Liver (tissue), 9 donors: ENCODE data around the gene PKP4. TPM values are rescaled to one million over a fixed set of nuclear protein-coding genes. Genes with fewer than 3 reads are reported as not detected.

ENCODE experiments used
- DNase-seq: peaks from one replicate; pipeline ENCODE4 v3.0.0-alpha.2; 2017; ENCODE audit warnings: low spot score
- H3K27ac ChIP-seq, 2 donors: one replicate each; pipeline ENCODE4 v1.7.0; 2013; ENCODE audit warnings: inconsistent platforms in 2 of 2, low read length in 2 of 2, control low read depth in 1 of 2, low read depth in 1 of 2, mild to moderate bottlenecking in 1 of 2
- H3K27me3 ChIP-seq, 4 donors: one replicate each; pipeline versions ENCODE4 v1.6.1 to v1.7.0; 2013; ENCODE audit warnings: low read length in 3 of 4, inconsistent platforms in 1 of 4, mild to moderate bottlenecking in 1 of 4, moderate library complexity in 1 of 4; ENCODE audit not compliant: control insufficient read depth in 4 of 4, insufficient read depth in 4 of 4
- H3K36me3 ChIP-seq, 4 donors: one replicate each; pipeline versions ENCODE4 v1.6.1 to v1.7.0; 2013; ENCODE audit warnings: low read length in 3 of 4, mild to moderate bottlenecking in 3 of 4, low read depth in 1 of 4, moderate library complexity in 1 of 4; ENCODE audit not compliant: control insufficient read depth in 4 of 4, insufficient read depth in 3 of 4
- H3K4me1 ChIP-seq, 4 donors: one replicate each; pipeline versions ENCODE4 v1.6.1 to v1.7.0; 2013; ENCODE audit warnings: low read length in 3 of 4, mild to moderate bottlenecking in 3 of 4, moderate library complexity in 1 of 4; ENCODE audit not compliant: control insufficient read depth in 4 of 4, insufficient read depth in 4 of 4
- H3K4me3 ChIP-seq, 3 donors: one replicate each; pipeline versions ENCODE4 v1.6.1 to v1.7.0; 2013; ENCODE audit warnings: low read length in 3 of 3, control low read depth in 1 of 3, low read depth in 1 of 3, mild to moderate bottlenecking in 1 of 3
- H3K9ac ChIP-seq, 2 donors: one replicate each; pipeline ENCODE4 v1.7.0; 2013; ENCODE audit warnings: low read length in 2 of 2, mild to moderate bottlenecking in 2 of 2, moderate library complexity in 2 of 2, control low read depth in 1 of 2, low read depth in 1 of 2
- H3K9me3 ChIP-seq, 4 donors: one replicate each; pipeline versions ENCODE4 v1.6.1 to v1.7.0; 2013; ENCODE audit warnings: low read length in 3 of 4; ENCODE audit not compliant: control insufficient read depth in 4 of 4
- EGR1 ChIP-seq, 2 donors: IDR thresholded peaks; 2 replicates each; pipeline ENCODE4 v1.6.1; 2016 to 2018; ENCODE audit warnings: antibody characterized with exemption in 2 of 2, low read depth in 2 of 2
- FOXA1 ChIP-seq: IDR thresholded peaks from 2 replicates; pipeline ENCODE4 v1.6.1; 2016; ENCODE audit warnings: antibody characterized with exemption
- FOXA2 ChIP-seq: IDR thresholded peaks from 2 replicates; pipeline ENCODE4 v1.6.1; 2016; ENCODE audit warnings: antibody characterized with exemption
- GABPA ChIP-seq, 2 donors: IDR thresholded peaks in 1 of 2; conservative IDR thresholded peaks in 1 of 2; 2 replicates each; pipeline ENCODE4 v1.6.1; 2016; ENCODE audit warnings: antibody characterized with exemption in 2 of 2, mild to moderate bottlenecking in 1 of 2, moderate library complexity in 1 of 2
- HNF4A ChIP-seq, 2 donors: conservative IDR thresholded peaks; 2 replicates each; pipeline ENCODE4 v1.6.1; 2016; ENCODE audit warnings: antibody characterized with exemption in 2 of 2, mild to moderate bottlenecking in 2 of 2
- HNF4G ChIP-seq: IDR thresholded peaks from 2 replicates; pipeline ENCODE4 v1.6.1; 2016; ENCODE audit warnings: antibody characterized with exemption
- JUND ChIP-seq, 2 donors: IDR thresholded peaks; 2 replicates each; pipeline ENCODE4 v1.6.1; 2016; ENCODE audit warnings: antibody characterized with exemption in 2 of 2
- NR2F2 ChIP-seq: IDR thresholded peaks from 2 replicates; pipeline ENCODE4 v1.6.1; 2016; ENCODE audit warnings: antibody characterized with exemption
- RAD21 ChIP-seq, 2 donors: IDR thresholded peaks; 2 replicates each; pipeline ENCODE4 v1.6.1; 2016; ENCODE audit warnings: antibody characterized with exemption in 2 of 2, mild to moderate bottlenecking in 2 of 2
- RXRA ChIP-seq, 2 donors: IDR thresholded peaks; 2 replicates each; pipeline ENCODE4 v1.6.1; 2017 to 2018; ENCODE audit warnings: antibody characterized with exemption in 2 of 2, mild to moderate bottlenecking in 1 of 2
- SP1 ChIP-seq: IDR thresholded peaks from 2 replicates; pipeline ENCODE4 v1.6.1; 2018; ENCODE audit warnings: antibody characterized with exemption, mild to moderate bottlenecking
- TAF1 ChIP-seq: conservative IDR thresholded peaks from 2 replicates; pipeline ENCODE4 v1.6.1; 2016; ENCODE audit warnings: antibody characterized with exemption, mild to moderate bottlenecking
- YY1 ChIP-seq: IDR thresholded peaks from 2 replicates; pipeline ENCODE4 v1.6.1; 2016; ENCODE audit warnings: antibody characterized with exemption, mild to moderate bottlenecking
- WGBS: extraction: QIAGEN DNeasy Blood & Tissue Kit; methylation state at CpG from one replicate; pipeline ENCODE4 v1.1.7; 2013; 5-methylcytosine and 5-hydroxymethylcytosine counted together
- polyA plus RNA-seq, 2 donors: library from polyadenylated mRNA; stranded (reverse) in 1 of 2; unstranded in 1 of 2; fragments of 200-250 nt in 1 of 2; fragments of >200 nt in 1 of 2; fragmentation: Nextera tagmentation in 1 of 2; extraction: Ambion mirVana in 1 of 2; gene quantifications; one replicate each; pipeline versions ENCODE4 v1.2.1 to v1.2.3, GENCODE V29; 2013 to 2015
- total RNA-seq, 2 donors: library from RNA; depleted of rRNA; stranded (reverse); fragments of >200 nt; gene quantifications; one replicate each; pipeline ENCODE4 v1.2.3, GENCODE V29; 2014
- TF ChIP-seq, protein P1 (sequence below): IDR thresholded peaks from 2 replicates; pipeline ENCODE4 v1.6.1; 2016; ENCODE audit warnings: antibody characterized with exemption, mild to moderate bottlenecking
- TF ChIP-seq, protein P2 (sequence below): IDR thresholded peaks from 2 replicates; pipeline ENCODE4 v1.6.1; 2016; ENCODE audit warnings: antibody characterized with exemption
- TF ChIP-seq, protein P3 (sequence below): IDR thresholded peaks from 2 replicates; pipeline ENCODE4 v1.6.1; 2016; ENCODE audit warnings: antibody characterized with exemption
- TF ChIP-seq, protein P4 (sequence below): IDR thresholded peaks from 2 replicates; pipeline ENCODE4 v1.6.1; 2016; ENCODE audit warnings: antibody characterized with exemption
- TF ChIP-seq, protein P5 (sequence below): fragments of 150-350 bp; IDR thresholded peaks from 2 replicates; pipeline ENCODE4 v1.5.1; 2017; ENCODE audit warnings: improper control_type of control experiment, low read depth, low read length; ENCODE audit not compliant: missing input control
- donor health status: healthy.
- donor health status: healthy.
- donor health status: healthy.
- donor health status: healthy.
- donor health status: healthy.

PKP4 gene
- total and polyA plus RNA-seq, 4 donors, result 7.7 to 33.8 (median 19.0) TPM

DNA sequence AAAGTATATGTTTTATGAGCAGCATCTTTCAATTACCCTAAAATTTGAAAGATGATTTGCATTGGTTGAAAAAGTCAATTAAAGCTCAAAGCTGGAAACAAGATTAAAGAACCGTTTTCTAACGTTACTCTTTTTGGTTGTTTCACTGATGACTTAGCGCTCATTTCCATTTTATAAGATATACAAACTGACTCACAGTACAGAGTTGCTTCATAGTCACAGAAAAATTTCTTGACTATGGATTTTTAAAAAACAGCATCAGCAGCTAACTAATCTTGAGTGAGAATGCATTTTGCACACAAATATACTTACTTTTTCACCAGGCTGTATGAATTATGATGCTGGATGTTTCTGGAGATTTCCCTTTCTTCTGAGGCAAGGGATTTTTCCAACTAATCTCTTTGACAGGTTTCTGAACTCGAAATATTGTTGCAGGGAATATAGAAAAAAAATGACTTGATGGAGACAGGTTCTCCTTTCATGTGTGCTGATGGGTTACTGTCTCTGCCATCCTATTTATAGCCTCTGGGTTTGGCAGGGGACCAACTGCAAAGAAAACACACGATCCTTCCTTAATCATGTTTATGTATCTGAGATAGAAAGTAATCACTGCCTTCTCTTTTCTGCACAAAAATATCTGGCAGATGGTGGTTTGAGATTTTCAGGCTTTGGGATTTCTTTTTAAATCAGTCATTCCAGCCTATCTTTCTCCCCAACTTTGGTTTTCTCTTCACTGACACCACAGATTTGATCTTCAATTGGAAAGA, 209.0 kb downstream of the PKP4 start:
- no peak overlapping the region for H3K9ac ChIP-seq
- H3K27me3 ChIP-seq, result no peaks in the 10 kb centered on the region
- 76% methylated on average over 5 of the region's 5 CpGs for WGBS
- H3K4me1 ChIP-seq, result peaks cover 0 to 10% (median 2%) of the 10 kb centered on the region in 4 donors
- H3K4me3 ChIP-seq, result no peak overlapping the region
- DNase-seq, result no peak
- TF ChIP-seq HNF4A (conservative IDR thresholded peaks at IDR 0.05) (no peak), TAF1 (no peak), JUND (IDR thresholded peaks at IDR 0.05) (no peak), HNF4G (no peak), GABPA (IDR thresholded peaks at IDR 0.05 in 1 of 2, conservative IDR thresholded peaks at IDR 0.05 in 1 of 2) (no peak), NR2F2 (no peak), YY1 (no peak), RAD21 (IDR thresholded peaks at IDR 0.05) (no peak), SP1 (no peak), FOXA2 (no peak), RXRA (IDR thresholded peaks at IDR 0.05) (no peak)
- TF ChIP-seq, protein P1, sequence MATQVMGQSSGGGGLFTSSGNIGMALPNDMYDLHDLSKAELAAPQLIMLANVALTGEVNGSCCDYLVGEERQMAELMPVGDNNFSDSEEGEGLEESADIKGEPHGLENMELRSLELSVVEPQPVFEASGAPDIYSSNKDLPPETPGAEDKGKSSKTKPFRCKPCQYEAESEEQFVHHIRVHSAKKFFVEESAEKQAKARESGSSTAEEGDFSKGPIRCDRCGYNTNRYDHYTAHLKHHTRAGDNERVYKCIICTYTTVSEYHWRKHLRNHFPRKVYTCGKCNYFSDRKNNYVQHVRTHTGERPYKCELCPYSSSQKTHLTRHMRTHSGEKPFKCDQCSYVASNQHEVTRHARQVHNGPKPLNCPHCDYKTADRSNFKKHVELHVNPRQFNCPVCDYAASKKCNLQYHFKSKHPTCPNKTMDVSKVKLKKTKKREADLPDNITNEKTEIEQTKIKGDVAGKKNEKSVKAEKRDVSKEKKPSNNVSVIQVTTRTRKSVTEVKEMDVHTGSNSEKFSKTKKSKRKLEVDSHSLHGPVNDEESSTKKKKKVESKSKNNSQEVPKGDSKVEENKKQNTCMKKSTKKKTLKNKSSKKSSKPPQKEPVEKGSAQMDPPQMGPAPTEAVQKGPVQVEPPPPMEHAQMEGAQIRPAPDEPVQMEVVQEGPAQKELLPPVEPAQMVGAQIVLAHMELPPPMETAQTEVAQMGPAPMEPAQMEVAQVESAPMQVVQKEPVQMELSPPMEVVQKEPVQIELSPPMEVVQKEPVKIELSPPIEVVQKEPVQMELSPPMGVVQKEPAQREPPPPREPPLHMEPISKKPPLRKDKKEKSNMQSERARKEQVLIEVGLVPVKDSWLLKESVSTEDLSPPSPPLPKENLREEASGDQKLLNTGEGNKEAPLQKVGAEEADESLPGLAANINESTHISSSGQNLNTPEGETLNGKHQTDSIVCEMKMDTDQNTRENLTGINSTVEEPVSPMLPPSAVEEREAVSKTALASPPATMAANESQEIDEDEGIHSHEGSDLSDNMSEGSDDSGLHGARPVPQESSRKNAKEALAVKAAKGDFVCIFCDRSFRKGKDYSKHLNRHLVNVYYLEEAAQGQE, result no peak
- TF ChIP-seq, protein P2, sequence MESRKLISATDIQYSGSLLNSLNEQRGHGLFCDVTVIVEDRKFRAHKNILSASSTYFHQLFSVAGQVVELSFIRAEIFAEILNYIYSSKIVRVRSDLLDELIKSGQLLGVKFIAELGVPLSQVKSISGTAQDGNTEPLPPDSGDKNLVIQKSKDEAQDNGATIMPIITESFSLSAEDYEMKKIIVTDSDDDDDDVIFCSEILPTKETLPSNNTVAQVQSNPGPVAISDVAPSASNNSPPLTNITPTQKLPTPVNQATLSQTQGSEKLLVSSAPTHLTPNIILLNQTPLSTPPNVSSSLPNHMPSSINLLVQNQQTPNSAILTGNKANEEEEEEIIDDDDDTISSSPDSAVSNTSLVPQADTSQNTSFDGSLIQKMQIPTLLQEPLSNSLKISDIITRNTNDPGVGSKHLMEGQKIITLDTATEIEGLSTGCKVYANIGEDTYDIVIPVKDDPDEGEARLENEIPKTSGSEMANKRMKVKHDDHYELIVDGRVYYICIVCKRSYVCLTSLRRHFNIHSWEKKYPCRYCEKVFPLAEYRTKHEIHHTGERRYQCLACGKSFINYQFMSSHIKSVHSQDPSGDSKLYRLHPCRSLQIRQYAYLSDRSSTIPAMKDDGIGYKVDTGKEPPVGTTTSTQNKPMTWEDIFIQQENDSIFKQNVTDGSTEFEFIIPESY, result no peak
- TF ChIP-seq, protein P3, sequence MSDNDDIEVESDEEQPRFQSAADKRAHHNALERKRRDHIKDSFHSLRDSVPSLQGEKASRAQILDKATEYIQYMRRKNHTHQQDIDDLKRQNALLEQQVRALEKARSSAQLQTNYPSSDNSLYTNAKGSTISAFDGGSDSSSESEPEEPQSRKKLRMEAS, result no peak
- TF ChIP-seq, protein P4, sequence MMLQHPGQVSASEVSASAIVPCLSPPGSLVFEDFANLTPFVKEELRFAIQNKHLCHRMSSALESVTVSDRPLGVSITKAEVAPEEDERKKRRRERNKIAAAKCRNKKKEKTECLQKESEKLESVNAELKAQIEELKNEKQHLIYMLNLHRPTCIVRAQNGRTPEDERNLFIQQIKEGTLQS, result no peak
- no peaks in the 10 kb centered on the region for H3K9me3 ChIP-seq
- H3K27ac ChIP-seq, result no peak overlapping the region
- H3K36me3 ChIP-seq, result peaks cover 6 to 49% (median 38%) of the 10 kb centered on the region in 4 donors

DNA sequence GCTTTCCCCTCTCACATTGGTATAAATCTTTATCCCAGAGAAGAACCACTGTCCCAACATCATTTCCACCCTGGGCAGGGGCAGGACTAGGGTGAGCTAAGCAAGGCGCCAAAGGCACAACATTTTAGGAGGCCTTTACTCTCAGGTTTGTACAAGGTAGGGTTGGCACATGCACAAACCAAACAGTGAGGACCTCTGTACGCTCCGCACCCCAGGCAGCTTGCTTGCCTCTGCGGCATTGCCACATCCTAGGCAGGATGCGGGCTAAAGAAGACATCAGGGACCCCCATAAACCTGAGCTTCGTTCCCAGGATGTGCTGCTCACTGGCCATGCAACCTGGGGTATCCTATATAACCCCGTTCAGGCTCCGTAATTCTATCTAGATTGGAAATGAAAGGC, 210.2 kb downstream of the PKP4 start:
- no peak overlapping the region for H3K9ac ChIP-seq
- peaks cover 5 to 40% (median 33%) of the 10 kb centered on the region in 4 donors for H3K36me3 ChIP-seq
- DNase-seq, result no peak
- H3K27me3 ChIP-seq, result no peaks in the 10 kb centered on the region
- no peak overlapping the region for H3K27ac ChIP-seq
- peaks cover 0 to 12% (median 2%) of the 10 kb centered on the region in 4 donors for H3K4me1 ChIP-seq
- no peak for TF ChIP-seq EGR1 (IDR thresholded peaks at IDR 0.05; ENCODE audit: low read depth in 2 of 2)
- no peak for TF ChIP-seq NR2F2
- TF ChIP-seq, protein P4, result no peak
- no peak for TF ChIP-seq YY1
- TF ChIP-seq RAD21 (IDR thresholded peaks at IDR 0.05), result no peak
- TF ChIP-seq, protein P3, result no peak
- TF ChIP-seq FOXA1, result no peak
- TF ChIP-seq, protein P2, result no peak
- TF ChIP-seq HNF4G, result no peak
- TF ChIP-seq SP1, result no peak
- TF ChIP-seq FOXA2, result no peak
- TF ChIP-seq JUND (IDR thresholded peaks at IDR 0.05), result no peak
- TF ChIP-seq, protein P5, sequence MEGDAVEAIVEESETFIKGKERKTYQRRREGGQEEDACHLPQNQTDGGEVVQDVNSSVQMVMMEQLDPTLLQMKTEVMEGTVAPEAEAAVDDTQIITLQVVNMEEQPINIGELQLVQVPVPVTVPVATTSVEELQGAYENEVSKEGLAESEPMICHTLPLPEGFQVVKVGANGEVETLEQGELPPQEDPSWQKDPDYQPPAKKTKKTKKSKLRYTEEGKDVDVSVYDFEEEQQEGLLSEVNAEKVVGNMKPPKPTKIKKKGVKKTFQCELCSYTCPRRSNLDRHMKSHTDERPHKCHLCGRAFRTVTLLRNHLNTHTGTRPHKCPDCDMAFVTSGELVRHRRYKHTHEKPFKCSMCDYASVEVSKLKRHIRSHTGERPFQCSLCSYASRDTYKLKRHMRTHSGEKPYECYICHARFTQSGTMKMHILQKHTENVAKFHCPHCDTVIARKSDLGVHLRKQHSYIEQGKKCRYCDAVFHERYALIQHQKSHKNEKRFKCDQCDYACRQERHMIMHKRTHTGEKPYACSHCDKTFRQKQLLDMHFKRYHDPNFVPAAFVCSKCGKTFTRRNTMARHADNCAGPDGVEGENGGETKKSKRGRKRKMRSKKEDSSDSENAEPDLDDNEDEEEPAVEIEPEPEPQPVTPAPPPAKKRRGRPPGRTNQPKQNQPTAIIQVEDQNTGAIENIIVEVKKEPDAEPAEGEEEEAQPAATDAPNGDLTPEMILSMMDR, result no peak
- TF ChIP-seq RXRA (IDR thresholded peaks at IDR 0.05), result no peak
- TF ChIP-seq TAF1, result no peak
- no peak for TF ChIP-seq GABPA (IDR thresholded peaks at IDR 0.05 in 1 of 2, conservative IDR thresholded peaks at IDR 0.05 in 1 of 2)
- no peak overlapping the region for H3K4me3 ChIP-seq
- 88% methylated on average over 8 of the region's 8 CpGs for WGBS
- no peaks in the 10 kb centered on the region for H3K9me3 ChIP-seq
